NCI-H2029 treated with DMSO at 0.1 percent for 48 hours (cell line): ENCODE measurements around the gene PCDHB9.
"Not testable (repeated sequence)": the region's sequence is repeated elsewhere in the genome, so short reads cannot be mapped to it uniquely, and the experiment has no call there.

Experiments used
- DNase-seq: peaks from one replicate; lab custom pipeline; 2025; lab: John Stamatoyannopoulos, UW

PCDHB9 gene

DNA sequence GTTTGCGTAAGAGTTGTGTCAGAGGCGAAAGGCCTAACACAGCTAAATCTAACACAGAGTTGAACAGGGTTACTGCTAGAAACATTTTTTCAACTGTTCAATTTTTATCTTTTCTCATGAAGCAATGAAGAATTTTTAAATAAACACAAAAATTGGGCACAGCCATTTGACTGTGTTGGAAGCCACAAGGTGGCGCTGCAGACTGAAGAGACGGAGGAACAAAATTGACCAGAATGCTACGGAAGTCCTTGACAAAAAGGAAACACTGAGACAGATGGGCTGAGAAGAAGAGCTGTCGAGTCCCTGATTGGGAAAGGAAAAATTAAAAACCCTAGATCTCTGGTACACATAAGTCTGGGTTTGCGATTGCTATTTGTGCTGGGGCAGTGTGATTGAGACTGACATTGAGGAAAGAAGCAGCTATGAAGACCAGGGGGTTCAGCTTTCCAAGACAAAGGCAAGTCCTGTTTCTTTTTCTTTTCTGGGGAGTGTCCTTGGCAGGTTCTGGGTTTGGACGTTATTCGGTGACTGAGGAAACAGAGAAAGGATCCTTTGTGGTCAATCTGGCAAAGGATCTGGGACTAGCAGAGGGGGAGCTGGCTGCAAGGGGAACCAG is at the start of gene PCDHB9:
Gene PCDHB9 (plus strand): TSS at position 265 of the 616 bp plus-strand sequence. CDS start 158 bp downstream, at position 423.
- DNase-seq, result no peak

DNA sequence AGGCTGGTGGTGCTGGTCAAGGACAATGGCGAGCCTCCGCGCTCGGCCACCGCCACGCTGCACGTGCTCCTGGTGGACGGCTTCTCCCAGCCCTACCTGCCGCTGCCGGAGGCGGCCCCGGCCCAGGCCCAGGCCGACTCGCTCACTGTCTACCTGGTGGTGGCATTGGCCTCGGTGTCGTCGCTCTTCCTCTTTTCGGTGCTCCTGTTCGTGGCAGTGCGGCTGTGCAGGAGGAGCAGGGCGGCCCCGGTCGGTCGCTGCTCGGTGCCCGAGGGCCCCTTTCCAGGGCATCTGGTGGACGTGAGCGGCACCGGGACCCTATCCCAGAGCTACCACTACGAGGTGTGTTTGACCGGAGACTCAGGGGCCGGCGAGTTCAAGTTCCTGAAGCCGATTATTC is 49.6 kb upstream of the PCDHB9 start:
- DNase-seq, result not testable (repeated sequence)

DNA sequence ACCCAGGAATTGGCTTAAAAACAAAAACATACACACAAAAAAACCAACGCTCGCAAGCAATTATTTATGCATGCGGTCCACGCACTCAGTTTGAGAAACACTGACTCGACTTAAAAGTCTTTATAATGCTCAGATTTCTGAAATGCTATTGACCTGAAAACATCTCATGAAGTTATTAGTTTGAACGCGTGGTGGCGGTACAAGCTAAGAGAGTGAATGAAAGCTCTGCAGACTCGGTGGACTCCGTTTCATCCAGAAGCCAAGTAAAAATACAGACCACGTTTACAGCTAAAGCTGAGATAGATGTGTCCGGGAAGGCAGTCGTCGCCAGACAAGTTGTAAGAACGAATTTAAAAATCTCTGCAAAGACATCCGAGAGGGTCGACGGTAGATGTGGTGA is 37.1 kb upstream of the PCDHB9 start, which contains the start of gene PCDHB6:
Gene PCDHB6 (plus strand): TSS at position 246 of the 400 bp plus-strand sequence. CDS start 201 bp downstream, outside the sequence.
- DNase-seq, result no peak

DNA sequence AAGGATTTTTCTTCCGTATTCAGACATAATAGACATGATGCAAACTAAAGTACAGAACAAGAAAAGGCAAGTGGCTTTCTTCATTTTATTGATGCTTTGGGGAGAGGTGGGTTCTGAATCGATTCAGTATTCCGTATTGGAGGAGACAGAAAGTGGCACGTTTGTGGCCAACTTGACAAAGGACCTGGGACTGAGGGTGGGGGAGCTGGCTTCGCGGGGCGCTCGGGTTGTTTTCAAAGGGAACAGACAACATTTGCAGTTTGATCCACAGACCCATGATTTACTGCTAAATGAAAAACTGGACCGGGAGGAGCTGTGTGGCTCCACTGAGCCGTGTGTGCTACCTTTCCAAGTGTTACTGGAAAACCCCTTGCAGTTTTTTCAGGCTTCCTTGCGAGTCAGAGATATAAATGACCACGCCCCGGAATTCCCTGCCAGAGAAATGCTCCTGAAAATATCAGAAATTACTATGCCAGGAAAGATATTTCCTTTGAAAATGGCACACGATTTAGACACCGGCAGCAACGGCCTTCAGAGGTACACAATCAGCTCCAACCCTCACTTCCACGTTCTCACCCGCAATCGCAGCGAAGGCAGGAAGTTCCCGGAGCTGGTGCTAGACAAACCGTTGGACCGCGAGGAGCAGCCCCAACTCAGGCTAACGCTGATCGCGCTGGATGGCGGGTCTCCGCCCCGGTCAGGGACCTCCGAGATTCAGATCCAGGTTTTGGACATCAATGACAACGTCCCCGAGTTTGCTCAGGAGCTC is 36.6 kb upstream of the PCDHB9 start:
- no peak for DNase-seq

DNA sequence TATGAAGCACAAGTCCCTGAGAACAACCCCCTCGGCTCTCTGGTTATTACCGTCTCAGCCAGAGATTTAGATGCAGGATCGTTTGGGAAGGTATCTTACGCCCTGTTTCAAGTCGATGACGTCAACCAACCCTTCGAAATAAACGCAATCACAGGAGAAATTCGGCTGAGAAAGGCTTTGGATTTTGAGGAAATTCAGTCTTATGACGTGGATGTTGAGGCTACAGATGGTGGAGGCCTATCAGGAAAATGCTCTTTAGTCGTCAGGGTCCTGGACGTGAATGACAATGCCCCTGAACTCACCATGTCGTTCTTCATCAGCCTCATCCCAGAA is 36.0 kb upstream of the PCDHB9 start:
- DNase-seq, result no peak

DNA sequence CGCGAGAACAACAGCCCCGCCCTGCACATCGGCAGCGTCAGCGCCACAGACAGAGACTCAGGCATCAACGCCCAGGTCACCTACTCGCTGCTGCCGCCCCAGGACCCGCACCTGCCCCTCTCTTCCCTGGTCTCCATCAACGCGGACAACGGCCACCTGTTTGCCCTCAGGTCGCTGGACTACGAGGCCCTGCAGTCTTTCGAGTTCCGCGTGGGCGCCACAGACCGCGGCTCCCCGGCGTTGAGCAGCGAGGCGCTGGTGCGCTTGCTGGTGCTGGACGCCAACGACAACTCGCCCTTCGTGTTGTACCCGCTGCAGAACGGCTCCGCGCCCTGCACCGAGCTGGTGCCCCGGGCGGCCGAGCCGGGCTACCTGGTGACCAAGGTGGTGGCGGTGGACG is 35.3 kb upstream of the PCDHB9 start:
- DNase-seq, result not testable (repeated sequence)

DNA sequence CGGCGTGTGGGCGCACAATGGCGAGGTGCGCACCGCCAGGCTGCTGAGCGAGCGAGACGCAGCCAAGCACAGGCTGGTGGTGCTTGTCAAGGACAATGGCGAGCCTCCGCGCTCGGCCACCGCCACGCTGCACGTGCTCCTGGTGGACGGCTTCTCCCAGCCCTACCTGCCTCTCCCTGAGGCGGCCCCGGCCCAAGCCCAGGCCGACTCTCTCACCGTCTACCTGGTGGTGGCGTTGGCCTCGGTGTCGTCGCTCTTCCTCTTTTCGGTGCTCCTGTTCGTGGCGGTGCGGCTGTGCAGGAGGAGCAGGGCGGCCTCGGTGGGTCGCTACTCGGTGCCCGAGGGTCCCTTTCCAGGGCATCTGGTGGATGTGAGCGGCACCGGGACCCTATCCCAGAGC is 34.9 kb upstream of the PCDHB9 start:
- not testable (repeated sequence) for DNase-seq

DNA sequence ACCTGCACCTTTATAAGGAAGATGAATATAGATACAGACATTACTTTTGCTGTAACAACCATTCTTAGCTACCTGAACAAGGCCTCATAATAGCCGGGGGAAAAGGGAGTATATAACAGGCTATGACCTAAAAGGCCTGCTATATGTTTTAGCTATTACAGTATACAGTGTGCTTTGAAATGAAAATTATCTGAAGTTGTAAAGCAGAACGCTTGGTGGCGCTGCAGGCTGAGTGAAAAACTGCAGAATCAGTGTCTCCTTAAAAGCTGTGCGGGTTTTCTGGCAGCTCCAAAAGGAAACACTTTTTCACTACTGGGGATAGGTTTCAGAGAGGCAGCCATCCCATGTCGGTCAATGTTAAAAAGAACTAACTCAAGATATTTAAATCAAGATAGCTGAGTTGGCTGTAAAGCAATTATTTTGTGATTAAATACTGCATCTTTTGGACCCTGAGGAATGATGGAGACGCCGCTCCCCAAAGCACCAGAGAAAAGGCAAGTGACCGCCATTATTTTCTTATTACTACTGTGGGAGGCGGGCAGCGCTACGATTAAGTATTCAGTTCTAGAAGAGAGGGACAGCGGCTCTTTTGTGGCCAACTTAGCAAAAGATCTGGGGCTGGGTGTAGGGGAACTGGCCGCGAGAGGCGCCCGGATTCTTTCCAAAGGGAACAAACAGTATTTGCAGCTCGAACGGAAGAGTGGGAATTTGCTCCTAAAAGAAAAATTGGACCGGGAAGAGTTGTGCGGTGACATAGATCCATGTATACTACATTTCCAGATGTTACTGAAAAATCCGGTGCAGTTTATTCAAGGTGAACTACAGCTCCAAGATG is 31.2 kb upstream of the PCDHB9 start:
- DNase-seq, result no peak

DNA sequence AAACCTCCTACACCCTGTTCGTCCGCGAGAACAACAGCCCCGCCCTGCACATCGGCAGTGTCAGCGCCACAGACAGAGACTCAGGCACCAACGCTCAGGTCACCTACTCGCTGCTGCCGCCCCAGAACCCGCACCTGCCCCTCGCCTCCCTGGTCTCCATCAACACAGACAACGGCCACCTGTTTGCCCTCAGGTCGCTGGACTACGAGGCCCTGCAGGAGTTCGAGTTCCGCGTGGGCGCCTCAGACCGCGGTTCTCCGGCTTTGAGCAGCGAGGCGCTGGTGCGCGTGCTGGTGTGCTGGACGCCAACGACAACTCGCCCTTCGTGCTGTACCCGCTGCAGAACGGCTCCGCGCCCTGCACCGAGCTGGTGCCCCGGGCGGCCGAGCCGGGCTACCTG is 29.6 kb upstream of the PCDHB9 start:
- DNase-seq, result not testable (repeated sequence)

DNA sequence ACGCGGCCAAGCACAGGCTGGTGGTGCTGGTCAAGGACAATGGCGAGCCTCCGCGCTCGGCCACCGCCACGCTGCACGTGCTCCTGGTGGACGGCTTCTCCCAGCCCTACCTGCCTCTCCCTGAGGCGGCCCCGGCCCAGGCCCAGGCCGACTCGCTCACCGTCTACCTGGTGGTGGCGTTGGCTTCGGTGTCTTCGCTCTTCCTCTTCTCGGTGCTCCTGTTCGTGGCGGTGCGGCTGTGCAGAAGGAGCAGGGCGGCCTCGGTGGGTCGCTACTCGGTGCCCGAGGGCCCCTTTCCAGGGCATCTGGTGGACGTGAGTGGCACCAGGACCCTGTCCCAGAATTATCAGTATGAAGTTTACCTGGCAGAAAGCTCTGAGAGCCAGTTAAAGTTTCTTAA is 29.1 kb upstream of the PCDHB9 start:
- not testable (repeated sequence) for DNase-seq

DNA sequence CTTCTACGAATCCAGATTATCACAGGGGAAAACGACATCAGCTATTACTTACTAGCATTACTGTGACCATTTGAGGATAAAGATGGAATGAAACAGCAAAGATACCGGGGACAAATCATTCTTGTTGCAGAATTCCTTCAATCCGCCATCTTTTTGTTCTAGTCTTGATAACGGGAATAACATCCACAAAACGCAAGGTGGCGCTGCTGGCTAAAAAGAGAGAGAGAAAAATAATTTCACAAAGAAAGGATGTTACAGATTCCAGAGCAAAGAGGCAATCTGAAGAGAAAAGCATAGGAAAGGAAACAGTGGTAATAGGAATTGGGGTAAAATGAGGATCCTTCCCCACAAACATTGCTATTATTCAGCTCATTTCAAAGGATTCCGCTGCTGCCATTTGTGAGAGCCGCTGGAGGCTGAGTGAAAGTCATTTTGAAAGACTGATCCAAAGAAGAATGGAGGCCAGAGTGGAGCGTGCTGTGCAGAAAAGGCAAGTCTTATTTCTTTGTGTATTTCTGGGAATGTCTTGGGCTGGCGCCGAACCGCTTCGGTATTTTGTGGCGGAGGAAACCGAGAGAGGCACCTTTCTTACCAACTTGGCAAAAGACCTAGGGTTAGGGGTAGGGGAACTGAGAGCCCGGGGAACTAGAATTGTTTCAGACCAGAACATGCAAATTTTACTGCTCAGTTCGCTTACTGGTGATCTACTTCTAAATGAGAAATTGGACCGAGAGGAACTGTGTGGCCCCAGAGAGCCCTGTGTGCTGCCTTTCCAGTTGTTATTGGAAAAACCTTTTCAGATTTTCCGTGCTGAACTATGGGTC is 14.4 kb upstream of the PCDHB9 start, which contains the start of gene PCDHB7:
Gene PCDHB7 (plus strand): TSS at position 264 of the 824 bp plus-strand sequence. CDS start 192 bp downstream, at position 456.
- peak; percentile 14 for DNase-seq

DNA sequence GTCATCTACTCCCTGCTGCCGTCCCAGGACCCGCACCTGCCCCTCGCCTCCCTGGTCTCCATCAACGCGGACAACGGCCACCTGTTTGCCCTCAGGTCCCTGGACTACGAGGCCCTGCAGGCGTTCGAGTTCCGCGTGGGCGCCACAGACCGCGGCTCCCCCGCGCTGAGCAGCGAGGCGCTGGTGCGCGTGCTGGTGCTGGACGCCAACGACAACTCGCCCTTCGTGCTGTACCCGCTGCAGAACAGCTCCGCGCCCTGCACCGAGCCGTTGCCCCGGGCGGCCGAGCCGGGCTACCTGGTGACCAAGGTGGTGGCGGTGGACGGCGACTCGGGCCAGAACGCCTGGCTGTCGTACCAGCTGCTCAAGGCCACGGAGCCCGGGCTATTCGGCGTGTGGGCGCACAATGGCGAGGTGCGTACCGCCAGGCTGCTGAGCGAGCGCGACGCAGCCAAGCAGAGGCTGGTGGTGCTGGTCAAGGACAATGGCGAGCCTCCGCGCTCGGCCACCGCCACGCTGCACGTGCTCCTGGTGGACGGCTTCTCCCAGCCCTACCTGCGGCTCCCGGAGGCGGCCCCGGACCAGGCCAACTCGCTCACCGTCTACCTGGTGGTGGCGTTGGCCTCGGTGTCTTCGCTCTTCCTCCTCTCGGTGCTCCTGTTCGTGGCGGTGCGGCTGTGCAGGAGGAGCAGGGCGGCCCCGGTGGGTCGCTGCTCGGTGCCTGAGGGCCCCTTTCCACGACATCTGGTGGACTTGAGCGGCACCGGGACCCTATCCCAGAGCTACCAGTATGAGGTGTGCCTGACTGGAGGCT is 12.5 kb upstream of the PCDHB9 start:
- not testable (repeated sequence) for DNase-seq

DNA sequence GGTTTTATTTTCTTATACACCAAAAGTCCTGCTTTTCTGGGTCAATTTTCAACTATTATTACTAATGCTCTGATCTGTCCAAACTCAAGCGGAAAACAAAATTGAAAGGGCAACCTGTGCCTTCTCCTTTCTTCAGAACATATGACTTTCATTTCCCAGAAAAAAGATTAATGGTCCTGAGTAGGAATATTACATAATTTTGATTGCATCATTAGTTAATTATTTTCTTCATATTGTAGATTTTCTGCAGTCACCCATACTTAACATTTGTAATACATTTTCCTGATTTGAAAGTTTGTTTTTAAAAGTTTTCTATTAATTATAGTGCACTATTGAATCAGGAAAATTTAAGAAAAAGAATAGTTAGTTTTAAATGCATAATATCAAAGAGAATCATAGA is 11.0 kb upstream of the PCDHB9 start:
- DNase-seq, result no peak

DNA sequence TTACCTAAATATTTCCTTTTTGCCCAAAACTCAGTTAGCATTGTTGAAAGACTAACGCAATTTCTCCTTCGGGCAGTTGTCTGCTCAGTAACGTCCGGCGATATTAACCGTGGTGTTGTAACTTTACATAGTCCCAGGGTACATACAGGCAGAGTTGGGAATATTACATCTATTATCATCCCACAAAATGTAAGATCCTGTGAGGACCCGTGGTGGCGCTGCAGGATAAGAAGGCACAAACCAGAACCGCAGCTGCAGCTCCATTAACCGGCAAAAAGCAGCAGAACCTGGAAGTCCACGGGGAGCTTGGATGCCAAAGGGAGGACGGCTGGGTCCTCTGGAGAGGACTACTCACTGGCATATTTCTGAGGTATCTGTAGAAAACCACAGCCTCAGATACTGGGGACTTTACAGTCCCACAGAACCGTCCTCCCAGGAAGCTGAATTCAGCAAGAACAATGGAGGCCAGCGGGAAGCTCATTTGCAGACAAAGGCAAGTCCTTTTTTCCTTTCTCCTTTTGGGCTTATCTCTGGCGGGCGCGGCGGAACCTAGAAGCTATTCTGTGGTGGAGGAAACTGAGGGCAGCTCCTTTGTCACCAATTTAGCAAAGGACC is 9.3 kb upstream of the PCDHB9 start, which contains the start of gene PCDHB8:
Gene PCDHB8 (plus strand): TSS at position 214 of the 615 bp plus-strand sequence. CDS start 245 bp downstream, at position 459.
- not testable (repeated sequence) for DNase-seq

DNA sequence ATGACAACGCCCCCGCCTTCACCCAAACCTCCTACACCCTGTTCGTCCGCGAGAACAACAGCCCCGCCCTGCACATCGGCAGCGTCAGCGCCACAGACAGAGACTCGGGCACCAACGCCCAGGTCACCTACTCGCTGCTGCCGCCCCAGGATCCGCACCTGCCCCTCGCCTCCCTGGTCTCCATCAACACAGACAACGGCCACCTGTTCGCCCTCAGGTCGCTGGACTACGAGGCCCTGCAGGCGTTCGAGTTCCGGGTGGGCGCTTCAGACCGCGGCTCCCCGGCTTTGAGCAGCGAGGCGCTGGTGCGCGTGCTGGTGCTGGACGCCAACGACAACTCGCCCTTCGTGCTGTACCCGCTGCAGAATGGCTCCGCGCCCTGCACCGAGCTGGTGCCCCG is 7.6 kb upstream of the PCDHB9 start:
- not testable (repeated sequence) for DNase-seq

DNA sequence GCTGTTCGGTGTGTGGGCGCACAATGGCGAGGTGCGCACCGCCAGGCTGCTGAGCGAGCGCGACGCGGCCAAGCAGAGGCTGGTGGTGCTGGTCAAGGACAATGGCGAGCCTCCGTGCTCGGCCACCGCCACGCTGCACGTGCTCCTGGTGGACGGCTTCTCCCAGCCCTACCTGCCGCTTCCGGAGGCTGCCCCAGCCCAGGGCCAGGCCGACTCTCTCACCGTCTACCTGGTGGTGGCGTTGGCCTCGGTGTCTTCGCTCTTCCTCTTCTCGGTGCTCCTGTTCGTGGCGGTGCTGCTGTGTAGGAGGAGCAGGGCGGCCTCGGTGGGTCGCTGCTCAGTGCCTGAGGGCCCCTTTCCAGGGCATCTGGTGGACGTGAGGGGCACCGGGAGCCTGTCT is 7.1 kb upstream of the PCDHB9 start:
- not testable (repeated sequence) for DNase-seq

DNA sequence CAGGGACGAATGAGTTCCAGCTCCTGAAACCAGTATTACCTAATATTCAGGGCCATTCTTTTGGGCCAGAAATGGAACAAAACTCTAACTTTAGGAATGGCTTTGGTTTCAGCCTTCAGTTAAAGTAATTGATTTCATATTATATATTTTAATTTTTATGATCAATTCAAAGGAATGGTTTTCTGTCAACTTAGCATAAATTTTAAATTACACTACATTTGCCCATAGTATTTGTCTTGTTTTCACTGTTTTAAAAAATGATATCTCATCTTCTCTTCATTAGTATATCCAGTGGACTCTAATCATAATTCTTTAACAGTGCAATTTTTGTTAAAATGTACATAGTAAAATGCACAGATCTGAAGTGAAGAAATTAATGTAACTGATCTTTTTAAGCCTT is 6.6 kb upstream of the PCDHB9 start:
- DNase-seq, result no peak

DNA sequence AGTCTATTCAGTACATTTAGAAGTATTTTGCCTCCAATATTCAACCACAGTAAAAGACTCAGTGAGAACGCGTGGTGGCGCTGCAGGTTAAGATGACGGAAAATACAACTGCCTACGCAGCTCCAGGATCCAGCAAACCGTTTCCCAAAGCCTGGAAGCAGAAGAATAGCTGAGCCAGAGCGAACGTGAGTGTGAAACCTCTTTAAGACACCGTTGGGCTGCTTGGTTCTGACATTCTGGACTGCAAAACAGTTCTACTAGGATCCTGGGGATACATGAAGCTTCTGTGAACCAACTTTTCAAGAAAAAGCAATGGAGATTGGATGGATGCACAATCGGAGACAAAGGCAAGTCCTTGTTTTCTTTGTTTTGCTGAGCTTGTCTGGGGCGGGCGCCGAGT is 4.7 kb upstream of the PCDHB9 start, which contains the start of gene PCDHB16:
Gene PCDHB16 (plus strand): TSS at position 140 of the 400 bp plus-strand sequence. CDS start 173 bp downstream, at position 313.
- DNase-seq, result peak; percentile 44

DNA sequence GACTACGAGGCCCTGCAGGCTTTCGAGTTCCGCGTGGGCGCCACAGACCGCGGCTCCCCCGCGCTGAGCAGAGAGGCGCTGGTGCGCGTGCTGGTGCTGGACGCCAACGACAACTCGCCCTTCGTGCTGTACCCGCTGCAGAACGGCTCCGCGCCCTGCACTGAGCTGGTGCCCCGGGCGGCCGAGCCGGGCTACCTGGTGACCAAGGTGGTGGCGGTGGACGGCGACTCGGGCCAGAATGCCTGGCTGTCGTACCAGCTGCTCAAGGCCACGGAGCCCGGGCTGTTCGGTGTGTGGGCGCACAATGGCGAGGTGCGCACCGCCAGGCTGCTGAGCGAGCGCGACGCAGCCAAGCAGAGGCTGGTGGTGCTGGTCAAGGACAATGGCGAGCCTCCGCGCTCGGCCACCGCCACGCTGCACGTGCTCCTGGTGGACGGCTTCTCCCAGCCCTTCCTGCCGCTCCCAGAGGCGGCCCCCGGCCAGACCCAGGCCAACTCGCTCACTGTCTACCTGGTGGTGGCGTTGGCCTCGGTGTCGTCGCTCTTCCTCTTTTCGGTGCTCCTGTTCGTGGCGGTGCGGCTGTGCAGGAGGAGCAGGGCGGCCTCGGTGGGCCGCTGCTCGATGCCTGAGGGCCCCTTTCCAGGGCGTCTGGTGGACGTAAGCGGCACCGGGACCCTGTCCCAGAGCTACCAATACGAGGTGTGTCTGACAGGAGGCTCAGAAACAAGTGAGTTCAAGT is 2.7 kb upstream of the PCDHB9 start:
- DNase-seq, result not testable (repeated sequence)
